GM21390 (cell line): ENCODE measurements around the gene RERE.
"Not testable (repeated sequence)": the region's sequence is repeated elsewhere in the genome, so short reads cannot be mapped to it uniquely, and the experiment has no call there.

ENCODE experiments used
- ATAC-seq: cut with Tn5 transposase; IDR thresholded peaks from one replicate; pipeline ENCODE4 v1.9.1; 2021; ENCODE audit not compliant: unreplicated experiment

RERE gene

DNA sequence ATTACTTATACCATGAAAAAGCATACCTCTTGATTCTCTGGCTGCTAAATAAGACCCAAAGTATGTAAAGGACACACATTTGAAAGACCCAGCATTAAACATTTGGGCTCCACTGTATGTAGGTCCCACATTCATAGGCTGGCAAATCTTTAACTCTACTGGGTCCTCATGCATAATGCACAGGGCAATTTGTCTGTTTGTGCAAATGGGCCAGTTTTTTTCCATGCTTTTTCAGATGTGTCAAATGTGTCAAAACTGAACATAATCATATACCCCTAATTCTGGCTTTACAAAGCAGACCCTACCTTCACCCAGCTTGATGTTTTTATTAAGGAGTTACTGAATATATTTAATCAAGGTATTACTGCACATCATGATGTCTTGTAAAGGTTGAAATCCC is 63.7 kb downstream of the RERE start:
- ATAC-seq, result no peak

DNA sequence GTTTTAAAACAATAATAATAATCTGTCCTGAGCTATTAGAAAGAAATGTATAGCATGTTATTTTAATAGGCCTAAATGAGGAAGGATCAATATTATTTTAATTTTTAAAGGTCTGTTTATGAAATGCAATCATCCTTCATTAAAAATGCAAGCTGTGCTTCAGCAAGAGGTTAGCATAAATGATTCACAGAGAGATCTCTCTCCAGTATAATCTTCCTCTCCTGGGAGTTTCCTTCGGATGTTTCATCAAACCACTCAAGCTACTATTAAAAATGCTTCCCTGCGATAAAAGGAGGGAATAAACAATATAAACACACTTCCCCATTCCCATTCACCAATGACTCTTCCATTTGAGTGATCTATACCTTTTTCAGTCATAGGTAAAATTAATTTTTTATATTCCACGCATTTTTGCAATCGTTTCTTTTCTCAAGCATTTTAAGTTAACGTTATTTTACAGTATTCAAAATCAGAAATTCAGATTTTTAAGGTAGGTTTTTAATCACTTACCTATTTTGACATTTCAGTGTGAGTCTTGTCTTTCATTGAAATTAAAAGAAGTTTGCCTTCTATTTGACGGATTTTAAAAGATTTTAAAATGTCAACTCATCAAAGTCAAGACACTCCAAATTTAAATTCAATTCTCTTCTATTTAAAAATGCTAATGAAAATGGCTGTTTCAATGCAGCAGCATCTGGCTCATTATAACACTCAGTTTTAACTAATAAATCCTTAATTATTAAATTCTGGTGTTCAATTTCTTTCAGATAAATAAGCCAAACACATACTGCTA is 64.3 kb downstream of the RERE start:
- ATAC-seq, result no peak

DNA sequence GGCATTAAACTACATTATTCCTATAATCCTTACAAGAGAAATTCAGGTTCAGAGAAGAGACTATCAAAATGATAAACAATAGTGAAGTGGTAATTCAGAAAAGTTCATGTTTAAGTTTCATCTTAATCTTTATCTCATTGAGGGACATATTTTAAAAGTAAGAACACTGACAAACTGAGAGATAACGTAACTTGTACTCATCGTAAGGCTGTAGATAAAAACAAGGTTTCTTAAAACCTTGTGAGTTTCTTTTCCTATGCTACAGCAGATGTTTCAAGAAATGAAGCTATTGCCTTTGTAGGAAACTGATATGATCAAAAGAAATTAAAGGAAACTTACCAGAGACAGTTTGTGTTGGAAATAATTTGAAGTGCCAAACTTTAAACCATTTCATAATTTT is 65.0 kb downstream of the RERE start:
- no peak for ATAC-seq

DNA sequence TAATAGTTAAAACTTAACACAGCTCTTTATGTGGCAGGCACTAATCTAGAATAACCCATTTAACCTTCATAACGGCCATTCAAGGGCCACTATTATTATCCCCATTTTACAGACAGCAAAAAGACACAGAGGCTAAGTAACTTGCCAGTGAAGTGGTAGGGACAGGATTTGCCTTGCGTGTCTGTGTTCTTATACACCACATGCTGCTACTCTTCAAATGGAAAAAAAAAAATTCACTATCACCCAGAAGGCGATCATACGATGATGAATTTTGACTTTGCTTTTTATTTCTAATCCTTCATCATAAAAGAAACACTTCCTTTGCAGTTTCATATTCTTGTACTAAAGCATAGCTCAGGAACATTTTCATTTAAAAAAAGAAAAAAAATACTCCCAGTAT is 65.5 kb downstream of the RERE start:
- no peak for ATAC-seq

DNA sequence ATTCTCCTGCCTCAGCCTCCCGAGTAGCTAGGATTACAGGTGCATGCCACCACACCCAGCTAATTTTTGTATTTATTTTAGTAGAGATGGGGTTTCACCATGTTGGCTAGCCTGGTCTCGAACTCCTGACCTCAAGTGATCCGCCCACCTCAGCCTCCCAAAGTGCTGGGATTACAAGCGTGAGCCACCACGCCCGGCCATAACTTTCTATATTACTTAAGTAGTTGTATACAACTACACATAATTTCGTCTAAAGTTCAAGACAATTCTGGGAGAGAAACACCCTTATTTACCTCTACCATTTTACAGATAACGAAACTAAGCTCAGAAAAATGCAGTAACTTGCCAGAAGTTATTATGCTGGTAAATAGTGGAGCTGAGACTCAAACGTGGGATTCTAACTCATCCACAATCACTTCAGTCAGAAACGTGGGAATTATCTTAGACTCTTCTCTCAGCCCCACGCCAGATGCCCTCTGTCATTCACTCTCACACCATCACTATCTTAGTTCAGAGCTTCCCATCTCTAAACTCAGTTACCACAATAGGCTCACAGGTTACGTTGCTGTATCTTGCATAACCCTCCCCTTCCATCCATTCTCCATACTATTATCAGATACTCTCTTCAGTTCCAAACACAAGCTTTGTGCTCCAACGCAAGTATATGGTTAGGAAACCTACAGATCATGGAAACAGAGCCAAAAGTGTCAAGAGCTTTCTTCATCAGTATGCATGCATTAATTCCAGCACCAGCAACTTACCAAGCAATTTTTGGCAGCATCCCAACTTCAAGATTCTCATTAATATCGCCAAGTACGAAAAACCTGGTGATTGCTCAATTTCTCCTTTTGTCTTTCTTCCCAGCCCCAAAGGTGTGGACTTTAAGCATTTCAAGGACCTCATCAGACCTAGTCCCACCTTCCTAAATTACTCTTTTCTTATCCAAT is 69.3 kb downstream of the RERE start:
- no peak for ATAC-seq

DNA sequence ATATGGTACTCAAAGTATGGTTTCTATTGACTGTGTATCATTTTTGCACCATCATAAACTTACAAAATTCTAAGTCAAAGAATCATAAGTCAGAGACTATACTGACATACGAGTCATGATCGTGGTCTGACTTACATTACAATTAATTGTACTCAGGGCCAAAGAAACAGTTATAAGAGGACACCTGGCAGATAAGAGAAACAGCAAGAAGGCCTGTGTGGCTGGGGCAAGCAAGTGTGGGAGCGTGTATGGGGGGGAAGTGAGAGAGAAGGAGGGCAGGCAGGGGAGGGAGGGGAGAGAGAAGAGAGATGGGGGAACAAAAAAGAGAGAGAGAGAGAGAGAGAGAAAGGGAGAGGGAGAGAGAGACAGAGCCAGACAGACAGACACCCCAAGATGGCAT is 70.9 kb downstream of the RERE start:
- ATAC-seq, result no peak

DNA sequence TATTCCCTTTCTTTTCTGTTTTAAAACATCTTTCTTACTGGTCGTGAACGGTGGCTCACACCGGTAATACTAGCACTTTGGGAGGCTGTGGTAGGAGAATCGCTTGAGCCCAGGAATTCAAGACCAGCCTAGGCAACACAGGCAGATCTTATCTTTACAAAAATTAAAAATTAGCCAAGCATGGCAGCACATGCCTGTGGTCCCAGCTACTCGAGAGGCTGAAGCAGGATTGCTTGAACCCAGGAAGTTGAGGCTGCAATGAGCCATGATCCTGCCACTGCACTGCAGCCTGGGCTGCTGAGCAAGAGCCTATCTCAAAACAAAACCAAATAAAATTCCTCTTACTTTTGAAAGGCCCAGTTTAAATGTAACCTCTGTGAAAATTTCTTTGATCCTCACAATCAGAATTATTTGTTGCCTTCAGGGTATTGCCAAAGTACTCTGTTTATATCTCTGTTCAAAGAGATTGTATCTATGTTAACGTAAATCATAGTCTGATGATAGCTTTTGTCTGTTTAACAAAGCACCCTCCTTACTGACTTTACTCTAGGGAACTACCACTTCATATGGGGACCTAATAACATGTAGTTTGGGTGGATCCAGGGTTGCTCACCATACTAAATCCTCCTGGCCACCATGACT is 71.6 kb downstream of the RERE start:
- ATAC-seq, result no peak

DNA sequence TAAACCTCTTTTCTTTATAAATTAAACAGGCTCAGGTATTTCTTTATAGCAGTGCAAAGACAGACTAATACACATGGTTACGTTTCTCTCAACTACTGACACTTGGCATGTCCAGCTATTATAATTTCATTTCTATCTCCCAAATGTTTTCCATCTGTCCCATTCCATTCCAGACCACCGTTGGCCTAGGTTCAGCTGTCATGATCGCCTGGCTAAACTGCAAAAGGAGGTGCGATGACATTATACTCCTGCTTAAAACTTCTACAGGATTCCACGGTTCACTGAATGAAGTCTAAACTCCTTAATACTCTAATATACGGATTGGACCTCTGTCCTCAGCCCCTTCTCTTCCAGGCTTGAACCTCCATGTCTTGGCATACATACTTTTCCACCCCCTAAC is 72.1 kb downstream of the RERE start:
- ATAC-seq, result no peak

DNA sequence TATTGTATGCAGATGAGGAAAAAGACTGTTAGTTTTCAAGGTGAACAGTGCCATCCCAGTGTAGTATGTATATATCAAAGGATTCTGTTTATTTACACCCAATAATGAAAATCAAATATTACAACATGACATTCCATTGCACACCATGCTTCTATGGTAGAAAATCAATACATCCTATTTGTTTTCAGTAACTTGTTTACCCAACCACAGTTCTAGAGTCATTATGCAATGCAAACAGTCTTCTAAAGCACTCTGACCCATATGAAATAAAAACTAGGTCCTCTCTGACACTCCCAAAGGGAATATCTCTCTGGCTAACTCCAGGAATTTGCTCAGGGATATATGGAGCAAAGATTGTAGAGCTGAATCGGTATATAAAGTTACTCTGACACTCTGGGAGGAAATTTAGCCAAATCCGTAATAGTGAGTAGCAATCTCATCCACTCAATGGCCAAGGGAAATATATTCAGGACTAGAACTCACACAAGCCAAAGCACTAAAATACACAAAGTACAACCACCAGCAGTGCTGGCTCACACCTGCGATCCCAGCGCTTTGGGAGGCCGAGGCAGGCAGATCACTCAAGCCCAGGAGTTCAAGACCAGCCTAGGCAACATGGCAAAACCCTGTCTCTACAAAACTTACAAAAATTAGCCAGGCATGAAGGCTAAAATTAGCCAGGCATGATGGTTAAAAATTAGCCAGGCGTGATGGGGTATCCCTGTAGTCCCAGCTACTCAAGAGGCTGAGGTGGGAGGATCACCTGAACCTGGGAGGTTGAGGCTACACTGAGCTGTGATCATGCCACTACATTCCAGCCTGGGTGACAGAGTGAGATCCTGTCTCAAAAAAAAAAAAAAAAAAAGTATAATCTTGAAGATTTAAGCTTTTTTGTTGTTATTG is 75.2 kb downstream of the RERE start:
- ATAC-seq, result no peak

DNA sequence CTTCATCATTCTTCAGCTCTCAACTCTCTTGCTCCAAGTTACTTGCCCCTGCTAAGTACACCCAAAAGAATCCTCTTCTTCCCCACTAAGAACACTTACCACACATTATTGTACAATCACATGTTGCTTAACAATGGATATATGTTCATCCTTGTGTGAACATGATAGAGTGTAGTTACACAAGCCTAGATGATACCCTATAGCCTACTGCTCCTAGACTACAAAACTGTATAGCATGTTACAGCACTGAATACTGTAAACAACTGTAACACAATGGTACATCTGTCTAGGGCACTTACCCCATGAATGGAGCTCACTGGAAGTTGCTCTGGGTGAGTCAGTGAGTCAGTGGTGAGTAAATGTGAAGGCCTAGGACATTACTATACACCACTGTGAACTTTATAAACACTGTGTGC is 77.4 kb downstream of the RERE start:
- no peak for ATAC-seq

DNA sequence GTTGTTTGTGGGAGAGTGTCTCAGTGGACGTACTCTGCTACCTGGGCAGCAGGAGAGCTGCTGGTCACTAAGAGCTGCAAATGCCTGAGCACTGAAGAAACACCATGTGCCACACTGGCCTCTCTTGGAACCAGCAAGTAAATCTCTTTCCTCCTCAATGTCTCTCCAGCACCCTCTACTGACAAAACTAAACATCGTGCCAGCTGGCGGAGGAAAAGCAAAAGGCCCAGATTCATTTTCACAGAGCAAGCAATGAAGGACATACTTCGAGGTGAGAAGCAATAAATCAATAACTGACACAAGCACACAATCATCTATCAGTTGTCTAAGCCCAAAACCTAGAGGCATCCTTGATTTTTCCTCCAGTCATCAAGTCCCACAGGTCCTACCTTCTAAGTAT is 78.1 kb downstream of the RERE start:
- no peak for ATAC-seq

DNA sequence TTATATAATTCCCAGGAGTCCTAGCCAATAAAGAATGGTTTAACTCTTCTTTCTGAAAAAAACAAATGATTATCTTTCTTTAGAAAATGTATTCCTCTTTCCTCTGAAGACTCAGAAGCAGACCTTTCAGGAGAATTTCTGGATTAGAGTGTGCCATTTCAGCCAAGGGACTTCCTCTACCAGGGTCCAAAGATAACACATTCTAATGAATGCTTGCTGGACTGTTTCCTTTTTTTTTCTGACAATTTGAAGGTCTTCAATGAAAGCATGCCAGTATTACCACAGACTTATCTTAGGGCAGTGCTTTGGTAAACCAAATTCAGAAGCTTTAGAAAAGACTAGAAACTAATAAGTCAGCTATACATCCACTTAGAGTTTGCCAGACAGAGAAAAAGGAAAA is 80.5 kb downstream of the RERE start:
- no peak for ATAC-seq

DNA sequence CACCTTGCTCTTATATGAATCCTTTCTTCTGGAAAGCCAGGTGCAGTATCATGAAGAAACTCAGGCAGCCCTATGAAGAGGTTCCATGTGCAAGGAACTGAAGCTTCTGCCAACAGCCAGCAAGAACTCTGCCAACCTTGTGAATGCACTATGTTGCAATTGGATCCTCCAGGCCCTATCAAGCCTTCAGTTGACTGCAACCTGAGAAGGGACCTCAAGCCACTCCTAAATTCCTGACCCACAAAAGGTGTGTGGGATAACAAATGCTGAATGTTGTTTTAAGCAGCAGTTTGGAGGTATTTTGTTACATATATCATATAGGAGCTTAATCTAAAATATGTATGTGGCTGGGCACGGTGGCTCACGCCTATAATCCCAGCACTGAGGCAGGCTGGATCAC is 84.0 kb downstream of the RERE start:
- ATAC-seq, result no peak

DNA sequence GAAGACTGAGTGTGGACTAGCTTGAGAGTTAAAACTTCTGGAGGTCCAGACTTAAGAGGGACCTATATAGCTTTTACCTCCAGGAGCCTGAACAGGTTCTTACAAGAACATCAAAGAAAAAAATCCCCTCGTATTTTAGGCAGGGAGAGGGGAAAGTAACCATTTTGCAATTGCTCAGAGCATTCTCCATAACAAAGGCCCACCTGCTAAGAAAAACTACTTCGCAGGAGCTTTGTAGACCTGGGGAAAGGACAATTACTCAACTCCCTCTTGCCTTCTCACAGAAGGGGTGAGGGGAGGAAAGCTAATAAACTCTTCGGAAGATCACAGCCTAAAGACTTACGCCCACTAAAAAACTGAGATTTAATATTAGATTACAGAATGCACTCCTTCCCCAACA is 86.3 kb downstream of the RERE start:
- no peak for ATAC-seq

DNA sequence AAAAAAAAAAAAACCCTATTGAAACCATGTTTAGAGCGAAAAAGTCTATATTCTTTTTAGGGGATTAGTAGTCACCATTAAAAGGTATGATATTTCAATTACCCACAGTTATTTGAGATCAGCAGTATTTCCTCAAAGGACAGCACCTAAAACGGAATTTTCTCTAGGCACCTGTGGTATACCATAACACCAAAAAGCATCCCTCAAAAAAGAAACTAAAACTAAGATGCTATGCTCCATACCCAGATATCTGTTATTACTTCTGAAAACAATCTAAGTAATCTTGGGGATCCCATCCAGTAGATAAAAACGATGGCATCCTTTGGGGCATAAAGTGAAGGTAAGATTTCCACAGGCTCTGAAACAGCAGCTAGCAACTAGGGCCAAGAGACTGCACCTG is 89.0 kb downstream of the RERE start:
- no peak for ATAC-seq

DNA sequence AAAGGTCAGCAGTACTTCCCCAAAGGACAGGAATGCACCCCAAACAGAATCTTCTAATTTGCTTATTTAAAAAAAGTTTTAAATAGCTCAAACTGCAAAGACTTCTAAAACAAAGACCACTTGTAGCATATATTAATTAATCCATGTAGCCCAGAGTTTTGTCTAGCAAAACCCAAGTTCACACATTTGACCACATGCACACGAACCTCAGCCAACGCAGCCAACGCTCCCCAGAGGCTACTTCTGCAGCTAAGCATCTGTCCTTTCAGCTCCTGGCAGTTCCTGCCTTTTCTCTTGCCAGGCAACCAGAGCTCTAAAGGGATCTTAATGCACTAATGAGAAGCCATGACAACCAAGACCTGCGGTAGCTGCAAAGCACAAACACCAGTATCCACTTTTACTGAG is 89.6 kb downstream of the RERE start:
- no peak for ATAC-seq

DNA sequence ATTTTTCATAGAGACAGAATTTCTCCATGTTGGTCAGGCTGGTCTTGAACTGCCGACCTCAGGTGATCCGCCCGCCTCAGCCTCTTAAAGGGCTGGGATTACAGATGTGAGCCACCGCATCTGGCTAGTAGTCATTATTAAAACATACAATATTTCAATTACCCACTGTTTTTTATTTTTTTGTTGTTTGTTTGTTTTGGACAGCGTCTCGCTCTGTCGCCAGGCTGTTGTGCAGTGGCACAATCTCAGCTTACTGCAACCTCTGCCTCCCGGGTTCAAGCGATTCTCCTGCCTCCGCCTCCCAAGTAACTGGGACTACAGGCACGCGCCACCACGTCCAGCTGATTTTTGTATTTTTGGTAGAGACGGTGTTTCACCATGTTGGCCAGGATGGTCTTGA is 90.1 kb downstream of the RERE start:
- ATAC-seq, result not testable (repeated sequence)

DNA sequence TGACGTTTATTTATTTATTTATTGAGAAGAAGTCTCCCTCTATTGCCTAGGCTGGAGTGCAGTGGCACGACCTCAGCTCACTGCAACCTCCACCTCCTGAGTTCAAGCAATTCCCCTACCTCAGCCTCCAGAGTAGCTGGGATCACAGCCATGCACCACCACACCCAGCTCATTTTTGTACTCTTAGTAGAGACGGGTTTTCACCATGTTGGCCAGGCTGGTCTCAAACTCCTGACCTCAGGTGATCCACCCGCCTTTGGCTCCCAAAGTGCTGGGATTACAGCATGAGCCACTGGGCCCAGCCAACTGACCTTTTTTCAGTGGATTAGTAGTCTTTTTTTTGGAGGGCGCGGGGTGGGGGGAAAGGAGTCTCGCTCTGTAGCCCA is 90.6 kb downstream of the RERE start:
- not testable (repeated sequence) for ATAC-seq

DNA sequence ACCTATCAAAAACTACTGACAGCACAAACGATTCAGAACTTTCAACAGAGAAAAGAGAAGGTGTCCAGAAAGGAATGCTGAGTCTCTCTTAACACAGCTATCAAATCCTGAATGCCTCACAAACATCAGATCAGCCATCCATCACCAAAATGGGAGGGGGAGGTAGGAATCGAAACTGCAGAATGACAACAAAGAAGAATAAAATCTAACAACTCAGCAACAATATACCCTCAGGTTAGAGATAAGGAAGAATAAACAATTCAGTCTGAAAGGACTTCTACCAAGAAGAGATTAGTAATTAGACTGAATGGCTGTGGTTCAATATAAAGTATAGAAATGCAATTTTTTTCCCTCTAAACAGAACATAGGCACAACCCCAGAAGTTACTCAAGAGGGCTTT is 94.4 kb downstream of the RERE start:
- no peak for ATAC-seq

DNA sequence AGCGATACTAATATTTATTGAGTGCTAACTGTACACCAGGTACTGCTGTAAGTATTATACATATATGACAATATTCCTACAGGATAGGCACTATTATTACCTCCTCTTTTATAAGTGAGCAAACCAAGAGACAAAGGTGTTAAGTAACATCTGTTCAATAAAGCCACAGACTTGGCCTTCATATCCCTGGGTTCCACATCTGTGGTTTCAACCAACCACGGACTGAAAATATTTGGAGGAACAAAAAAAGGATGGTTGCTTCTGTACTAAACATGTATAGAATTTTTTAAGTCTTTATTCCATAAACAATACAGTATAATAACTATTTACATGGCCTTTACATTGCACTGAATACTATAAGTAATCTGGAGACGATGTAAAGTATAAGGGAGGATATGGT is 95.1 kb downstream of the RERE start:
- no peak for ATAC-seq
